ENCODE measurements around the gene THBD.

THBD gene

GRCh38 chr20:23049201-23050075, at the start of gene THBD:
TSS of gene THBD (minus strand) at chr20:23049672. CDS start at chr20:23049504, 168 bp downstream.
- no peak for TF ChIP-seq CTCF (IDR thresholded peaks at IDR 0.05)
- Histone ChIP-seq H3K27ac (peak within 1 kb of the TSS; percentile 89 to 95), H3K4me3 (peak within 1 kb of the TSS; percentile 81)
- DNase-seq (ENCODE audit: low spot score): peak; percentile 92

- Histone ChIP-seq H3K4me3 (no peak overlapping the region), H3K27ac (no peak overlapping the region)
- no peak for TF ChIP-seq CTCF (IDR thresholded peaks at IDR 0.05)
- no peak for DNase-seq (ENCODE audit: low spot score)
Measured at GRCh38 chr20:23097636-23098580, 48.4 kb upstream of the THBD start.

GRCh38 chr20:23096986-23097520, 47.6 kb upstream of the THBD start:
- no peak for DNase-seq (ENCODE audit: low spot score)
- Histone ChIP-seq H3K4me3 (no peak overlapping the region), H3K27ac (no peak overlapping the region)
- no peak for TF ChIP-seq CTCF (IDR thresholded peaks at IDR 0.05)

GRCh38 chr20:23096097-23096496, 46.6 kb upstream of the THBD start:
- no peak for TF ChIP-seq CTCF (IDR thresholded peaks at IDR 0.05)
- DNase-seq (ENCODE audit: low spot score): no peak
- H3K27ac ChIP-seq: no peak overlapping the region
- no peak overlapping the region for H3K4me3 ChIP-seq

- TF ChIP-seq CTCF (IDR thresholded peaks at IDR 0.05): no peak
- DNase-seq (ENCODE audit: low spot score): no peak
- H3K27ac ChIP-seq: no peak overlapping the region
- H3K4me3 ChIP-seq: no peak overlapping the region
Measured at GRCh38 chr20:23095499-23095898, 46.0 kb upstream of the THBD start.

- no peak for DNase-seq (ENCODE audit: low spot score)
- Histone ChIP-seq H3K27ac (no peak overlapping the region), H3K4me3 (no peak overlapping the region)
- TF ChIP-seq CTCF (IDR thresholded peaks at IDR 0.05): no peak
Measured at GRCh38 chr20:23094927-23095326, 45.5 kb upstream of the THBD start.

All from coronary artery (tissue), 2 donors.